ENCODE data around the gene CACNA2D3.

Gene CACNA2D3

DNA sequence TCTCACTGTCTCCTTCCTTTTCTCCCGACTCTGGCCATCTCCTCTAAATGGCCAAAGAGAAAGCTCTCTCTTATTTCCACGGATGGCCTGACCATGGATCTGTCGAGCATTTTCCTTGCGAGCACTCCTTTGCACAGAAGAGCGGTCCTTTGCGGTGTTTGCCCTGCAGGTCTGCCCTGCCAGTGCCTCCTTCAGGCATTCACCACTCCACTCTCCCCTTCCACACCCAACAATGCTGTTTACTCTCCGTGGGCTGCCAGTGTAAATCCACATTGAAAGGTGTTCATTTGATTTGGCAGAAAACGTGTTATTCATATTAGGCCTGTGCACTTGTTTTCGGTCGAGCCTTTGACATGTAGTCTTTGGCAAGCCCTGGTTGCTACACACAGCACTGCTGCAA, 49.6 kb downstream of the CACNA2D3 start:
- no peak for DNase-seq

DNA sequence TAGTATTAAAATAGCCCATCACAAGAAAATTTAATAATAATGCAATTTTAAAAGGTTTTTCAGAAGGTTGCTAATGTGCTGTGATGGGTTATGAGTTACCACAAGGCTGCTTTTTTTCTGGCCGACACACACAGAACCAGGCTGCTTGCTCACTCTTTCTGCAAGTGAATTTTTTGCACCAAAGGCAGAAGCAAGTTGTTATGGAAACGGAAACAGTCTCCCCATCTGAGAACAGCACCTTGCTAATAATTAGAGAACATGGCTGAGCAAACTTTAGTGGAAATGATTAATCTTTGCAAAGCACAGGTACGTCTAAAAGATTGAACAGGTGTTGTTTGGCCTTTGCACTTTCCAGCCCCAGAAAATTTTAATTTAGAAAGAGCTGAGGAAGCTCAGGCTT, 51.0 kb downstream of the CACNA2D3 start:
- DNase-seq = no peak

DNA sequence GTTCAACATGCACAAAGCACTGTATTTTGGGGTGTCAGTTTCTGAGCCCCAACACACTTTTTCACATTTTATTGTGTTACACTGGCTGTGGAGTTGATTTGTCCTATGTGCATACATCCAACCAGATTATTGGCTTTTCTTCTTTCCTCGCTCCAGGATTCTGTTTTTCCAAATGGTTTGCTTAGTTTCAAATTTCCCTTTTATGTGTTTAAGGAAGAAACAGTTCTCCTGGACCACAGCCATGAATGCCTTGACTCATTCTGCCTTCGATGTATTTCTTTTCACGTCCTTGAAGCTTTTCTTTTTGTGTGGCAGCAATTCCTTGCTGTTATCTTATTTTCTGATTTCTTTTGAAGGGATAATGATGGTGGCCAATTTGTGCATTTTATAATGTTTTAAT, 53.8 kb downstream of the CACNA2D3 start:
- DNase-seq = peak; percentile 81

DNA sequence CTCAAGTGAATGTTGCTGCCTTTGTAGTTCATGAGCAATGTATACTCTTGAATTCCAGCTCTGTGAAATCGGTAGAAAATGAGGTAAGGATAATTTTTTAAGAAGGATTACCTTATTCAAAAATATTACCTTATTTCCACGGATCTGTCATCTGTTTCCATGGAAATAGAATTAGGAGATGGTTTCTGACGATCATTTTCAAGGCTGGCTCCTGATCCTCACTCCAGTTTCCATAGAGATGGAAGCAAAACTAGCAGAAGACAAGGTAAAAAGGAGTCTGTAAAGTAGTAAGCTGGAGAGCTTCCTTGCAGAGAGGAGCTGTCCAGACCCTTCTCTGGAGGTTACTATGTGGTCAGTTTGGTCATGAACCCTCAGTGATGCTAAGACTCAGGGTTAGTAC, 55.5 kb downstream of the CACNA2D3 start:
- DNase-seq = no peak

DNA sequence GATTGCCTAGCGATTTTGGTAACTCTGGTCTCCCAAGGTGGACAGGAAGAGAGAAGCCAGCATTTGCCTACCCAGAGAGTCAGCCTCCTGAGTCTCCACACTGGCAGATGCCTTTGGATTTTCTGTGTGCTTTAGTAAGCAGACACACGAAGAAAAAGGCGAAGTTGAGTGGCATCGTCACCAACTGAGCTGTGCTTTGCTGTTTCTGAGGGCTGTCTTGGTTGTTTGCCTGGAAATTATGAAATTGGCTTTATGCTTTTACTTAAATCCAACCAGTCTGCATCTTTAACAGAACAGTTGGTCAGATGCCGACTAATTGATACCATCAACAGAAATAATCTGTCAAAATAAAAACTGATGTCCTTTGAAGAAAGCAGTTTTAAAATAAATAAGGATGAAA, 56.0 kb downstream of the CACNA2D3 start:
- DNase-seq = no peak

DNA sequence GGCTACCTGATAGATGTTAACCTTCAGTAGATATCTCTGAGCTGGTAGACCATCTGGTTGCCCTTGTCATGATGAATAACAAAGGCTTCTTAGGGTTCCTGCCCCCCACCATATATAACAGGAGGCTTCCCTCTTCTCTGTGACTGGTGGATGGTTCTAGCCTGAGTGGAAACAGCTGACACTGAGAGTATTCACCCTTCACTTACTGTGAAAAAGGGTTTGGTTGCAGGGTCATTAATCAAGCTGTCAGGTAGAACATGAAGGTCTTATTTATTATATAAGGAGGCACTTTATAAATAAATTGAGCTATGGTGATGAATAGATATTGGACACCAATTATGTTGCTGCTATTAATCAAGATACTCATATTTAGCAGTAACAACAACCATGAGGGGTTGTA, 58.6 kb downstream of the CACNA2D3 start:
- peak; percentile 86 for DNase-seq

DNA sequence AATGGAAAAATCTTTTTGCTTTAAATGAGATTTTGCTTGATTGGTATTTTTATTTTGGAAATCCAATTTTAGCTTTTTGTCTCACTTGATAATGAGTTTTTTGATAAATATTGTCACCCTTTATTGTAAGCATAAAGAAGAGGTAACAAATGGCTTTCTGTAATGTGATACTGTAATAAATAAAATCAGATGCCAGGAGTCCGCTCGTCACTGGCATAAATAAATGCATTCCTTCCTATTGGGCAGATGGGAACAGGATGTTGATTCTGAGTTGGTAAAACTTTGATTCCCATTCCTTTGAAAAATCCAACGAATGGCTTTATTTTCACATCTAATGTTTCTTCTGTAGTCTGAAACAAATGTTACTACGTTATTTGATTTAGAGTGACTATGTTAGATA, 59.9 kb downstream of the CACNA2D3 start:
- DNase-seq = peak; percentile 6

DNA sequence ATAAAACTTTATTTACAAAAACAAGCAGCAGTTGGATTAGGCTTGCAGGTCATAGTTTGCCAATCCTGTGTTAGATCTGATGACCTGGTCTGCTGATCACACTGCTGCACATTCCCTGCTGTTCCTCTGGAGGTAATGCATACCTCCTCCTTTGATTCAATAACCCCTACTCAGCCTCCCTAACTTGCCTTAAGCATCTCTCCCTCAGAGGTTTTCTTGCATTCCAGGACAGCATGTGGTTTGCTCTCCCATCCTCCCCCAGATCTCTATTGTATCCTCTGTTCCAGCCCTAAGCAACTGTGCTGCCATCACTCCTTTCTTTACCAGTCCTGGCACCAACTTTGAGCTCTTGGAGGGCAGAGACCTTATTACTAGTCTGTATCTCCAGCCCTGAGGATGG, 63.4 kb downstream of the CACNA2D3 start:
- no peak for DNase-seq

DNA sequence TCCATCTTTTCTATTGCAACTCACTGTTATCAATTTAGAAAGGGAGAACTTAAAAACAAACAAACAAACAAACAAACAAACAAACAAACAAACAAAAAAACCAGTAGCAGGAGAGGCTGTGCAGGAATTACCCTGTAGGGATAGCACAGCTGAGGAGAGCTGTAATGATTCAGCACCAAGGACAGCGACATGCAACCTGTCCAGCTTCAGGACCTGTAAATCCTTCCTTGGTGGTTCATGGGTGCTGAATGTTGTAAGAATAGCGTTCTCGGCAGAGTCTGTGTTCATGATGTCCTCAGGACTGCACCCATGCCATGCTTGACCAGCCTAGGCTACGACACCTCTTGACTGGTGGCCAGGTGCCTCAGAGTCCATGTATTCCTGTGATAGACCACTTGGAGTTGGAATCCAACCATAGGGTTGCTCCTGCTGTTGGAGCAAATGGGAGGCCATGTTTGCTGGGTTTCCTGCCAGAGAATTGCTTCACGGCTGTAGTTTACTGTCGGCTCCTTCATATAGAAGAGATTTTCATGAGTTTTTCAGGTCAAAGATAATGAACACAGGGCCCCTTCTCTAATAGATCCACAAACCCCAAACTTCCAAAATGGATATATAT, 65.9 kb downstream of the CACNA2D3 start:
- DNase-seq = no peak

DNA sequence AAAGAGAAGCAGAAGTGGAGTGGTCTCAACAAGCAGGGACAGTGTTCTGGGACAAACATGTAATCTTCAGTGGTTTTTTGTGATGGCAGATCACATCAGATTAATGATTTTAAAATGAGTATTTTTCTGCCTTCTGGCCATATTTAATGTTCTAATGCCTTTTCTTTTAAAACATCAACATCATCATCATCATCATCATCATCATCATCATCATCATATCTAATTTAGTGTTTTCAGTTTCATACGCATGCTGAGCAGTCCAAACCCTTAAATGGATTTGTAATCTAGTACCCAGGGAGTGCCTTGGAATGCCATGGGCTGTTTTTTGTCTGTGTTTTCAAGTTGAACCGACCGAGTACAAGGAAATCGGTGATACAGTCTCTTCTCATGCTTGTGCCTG, 68.9 kb downstream of the CACNA2D3 start:
- no peak for DNase-seq

DNA sequence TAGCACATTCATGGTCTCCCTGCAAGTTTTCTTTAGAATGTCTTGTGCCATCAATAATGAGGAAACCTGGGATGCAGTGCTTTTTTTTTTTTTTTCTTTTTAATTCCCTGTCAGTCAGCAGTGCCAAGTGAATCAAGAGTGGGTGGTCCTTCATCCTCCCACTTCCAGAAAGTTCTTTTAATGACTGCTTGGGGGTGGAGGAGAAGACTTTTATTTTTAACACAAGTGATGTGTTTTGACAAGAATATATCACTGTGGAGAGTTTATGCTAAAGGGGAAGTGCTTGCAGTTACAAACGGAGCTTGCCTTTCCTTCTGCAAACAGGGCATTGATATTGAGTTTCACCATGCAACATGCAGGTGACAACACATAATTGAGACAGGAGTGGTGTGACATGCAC, 69.7 kb downstream of the CACNA2D3 start:
- peak; percentile 49 for DNase-seq

DNA sequence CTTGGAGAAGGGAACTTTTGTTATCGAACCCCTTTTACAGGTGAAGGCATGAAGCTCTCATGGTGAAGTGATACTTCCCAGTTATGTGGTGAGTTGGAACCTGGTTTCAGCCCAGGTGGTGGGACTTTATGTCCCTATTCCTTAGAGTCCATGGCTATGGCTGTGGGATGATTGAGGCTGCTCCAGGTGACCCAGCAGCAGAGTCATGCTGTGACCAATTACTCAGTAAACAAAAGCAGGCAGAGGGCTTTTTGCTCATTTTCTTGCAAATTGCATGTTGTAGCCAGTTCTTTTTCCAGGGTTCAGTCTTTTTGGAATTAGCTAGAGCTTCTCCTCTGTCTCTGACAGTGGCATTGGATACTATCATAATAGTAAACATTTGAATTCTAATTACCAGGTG, 70.7 kb downstream of the CACNA2D3 start:
- peak; percentile 87 for DNase-seq

DNA sequence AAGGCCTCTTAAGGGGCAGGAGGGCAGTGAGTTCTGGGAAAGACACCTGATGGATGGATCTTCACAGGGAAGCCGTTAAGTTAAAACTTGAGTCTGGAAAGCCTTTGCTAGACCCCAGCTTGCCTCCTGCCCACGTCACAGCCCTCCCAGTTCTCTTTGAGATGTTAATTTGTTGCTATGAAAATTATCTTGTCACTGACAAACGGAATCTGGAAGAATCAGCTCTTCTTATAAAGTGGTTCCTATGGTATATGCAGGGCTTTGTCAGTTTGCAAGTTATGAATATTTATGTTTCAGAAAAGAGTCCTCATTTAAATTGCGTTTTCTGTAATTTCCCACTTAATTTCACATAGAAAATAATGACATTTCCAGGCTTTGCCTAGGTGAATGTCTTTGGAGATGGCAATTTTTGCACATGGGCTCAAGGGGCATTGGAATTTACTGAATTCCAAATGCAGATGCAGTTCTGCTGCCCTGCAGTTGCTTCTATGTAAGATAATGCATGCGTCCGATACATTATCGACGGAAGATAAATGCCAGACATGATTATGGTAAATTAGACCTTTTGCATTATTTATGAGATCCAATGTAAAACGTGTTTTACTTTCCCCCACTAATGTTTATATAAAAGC, 74.1 kb downstream of the CACNA2D3 start:
- DNase-seq = no peak

DNA sequence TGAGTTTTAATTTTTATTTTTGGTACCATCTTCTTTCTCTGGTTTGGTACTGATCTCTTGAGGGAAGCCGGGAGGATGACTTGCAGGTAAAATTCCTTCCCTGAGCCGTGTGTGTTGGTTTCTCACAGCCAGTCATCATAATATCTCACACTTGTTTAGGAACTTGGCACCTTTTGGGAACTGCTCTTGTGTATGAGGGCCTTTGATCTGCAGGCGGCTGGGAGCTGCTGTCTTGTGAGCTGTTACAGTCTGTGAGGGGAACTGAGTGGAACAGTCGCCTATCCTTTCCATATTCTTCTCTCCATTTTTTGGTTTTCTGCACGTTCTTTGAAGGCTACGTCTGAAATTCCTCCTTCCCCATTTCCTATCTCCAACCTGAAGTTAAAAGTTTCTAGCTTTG, 75.2 kb downstream of the CACNA2D3 start:
- DNase-seq = no peak

DNA sequence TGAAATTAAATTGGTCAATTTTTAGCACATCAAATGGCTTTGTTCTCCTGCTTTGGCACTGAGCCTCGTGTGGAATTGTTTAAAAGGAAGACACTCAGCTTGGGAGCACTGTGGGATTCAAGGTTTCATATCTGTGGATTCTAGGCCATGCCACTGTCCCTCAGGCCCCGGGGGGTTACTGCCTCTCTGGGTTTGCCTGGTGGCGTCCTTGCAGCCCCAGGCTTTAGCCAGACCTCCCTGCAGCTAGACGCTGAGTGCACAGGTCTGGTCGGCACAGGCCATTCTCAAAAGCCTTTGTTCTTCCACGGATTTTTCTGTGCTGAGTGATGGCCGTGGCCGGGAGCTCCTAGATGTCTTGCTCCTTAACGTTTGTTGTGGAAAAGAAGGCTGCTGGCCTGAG, 76.2 kb downstream of the CACNA2D3 start:
- DNase-seq = no peak

DNA sequence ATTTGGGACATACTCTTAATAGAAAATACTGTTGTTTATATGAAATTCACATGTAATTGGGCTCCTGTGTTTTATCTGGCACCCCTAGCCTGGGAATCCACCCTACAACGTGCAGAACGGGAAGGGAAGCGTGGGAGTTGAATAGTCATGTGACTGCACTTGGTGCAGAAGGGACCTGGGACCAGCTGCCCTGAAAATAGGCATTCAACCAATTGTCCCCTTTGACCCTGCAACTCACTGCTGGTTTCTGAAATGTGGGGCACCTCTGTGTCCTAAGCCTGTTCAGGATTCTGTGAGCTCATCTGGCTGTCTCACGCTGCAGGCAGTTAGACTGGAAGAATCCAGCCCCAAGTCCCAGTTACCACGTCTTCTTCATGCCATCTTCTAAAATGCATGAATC, 79.7 kb downstream of the CACNA2D3 start:
- no peak for DNase-seq

DNA sequence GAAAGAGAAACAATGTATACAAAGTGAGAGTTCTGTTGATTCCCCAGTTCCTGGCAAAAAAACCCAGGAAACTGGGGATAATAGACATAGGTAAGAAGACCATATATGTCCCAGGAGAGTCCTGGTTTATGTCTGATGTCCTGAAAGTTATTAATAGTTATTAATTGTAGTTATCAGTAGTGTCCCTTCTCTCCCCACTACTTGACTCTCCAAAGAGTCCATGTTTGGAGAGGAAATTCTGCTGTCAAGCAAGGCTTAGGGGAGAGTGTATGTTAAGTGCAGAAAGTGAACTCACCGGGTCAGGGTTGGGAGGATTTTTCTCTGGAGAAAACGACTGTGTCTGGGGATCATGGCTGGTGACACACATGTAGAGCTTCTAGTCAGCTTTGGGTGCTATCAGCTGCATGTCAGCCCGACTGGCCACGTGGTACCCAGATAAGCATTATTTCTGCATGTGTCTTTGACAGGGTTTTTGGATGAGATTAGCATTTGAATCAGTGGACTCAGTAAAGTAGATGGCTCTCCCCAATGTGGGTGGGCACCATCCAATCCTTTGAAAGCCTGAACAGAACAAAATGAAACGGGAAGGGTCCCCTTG, 80.4 kb downstream of the CACNA2D3 start:
- no peak for DNase-seq

DNA sequence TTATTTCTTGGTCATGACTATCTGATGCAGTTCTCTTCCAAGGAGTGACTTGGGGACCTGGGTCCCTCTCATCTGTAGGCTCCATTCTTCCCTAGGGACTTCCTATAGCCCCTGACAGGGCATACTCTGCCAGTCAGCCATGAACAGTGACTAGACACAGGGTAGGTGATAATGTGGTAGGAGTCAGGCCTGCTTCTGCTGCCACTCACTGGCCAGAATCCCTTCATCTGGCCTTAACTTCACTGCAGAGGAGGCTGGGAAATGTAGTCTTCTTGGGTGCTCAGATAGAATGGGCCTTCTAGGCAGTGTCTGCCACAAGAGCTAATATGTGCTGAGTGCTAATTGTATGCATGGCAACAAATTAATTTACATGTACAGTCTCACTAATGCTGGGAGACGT, 84.5 kb downstream of the CACNA2D3 start:
- DNase-seq = peak; percentile 34

DNA sequence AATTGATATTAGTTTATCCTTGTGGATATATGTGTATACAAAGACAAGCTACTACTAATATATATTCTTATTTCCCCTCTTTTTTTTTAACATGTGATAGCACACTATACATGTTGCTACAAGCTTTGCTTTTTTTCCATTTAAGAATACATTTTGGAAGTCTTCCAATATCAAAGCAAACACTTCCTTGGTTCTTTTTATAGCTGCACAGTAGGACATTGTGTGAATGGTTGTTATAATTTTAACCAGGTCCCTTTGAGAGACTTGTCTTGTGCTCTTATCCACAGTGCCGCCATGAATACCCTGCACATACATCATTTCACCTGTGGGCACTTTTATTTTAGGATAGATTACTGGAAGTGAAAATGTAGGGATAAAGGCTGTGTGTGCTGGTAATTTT, 88.7 kb downstream of the CACNA2D3 start:
- DNase-seq = peak; percentile 91

DNA sequence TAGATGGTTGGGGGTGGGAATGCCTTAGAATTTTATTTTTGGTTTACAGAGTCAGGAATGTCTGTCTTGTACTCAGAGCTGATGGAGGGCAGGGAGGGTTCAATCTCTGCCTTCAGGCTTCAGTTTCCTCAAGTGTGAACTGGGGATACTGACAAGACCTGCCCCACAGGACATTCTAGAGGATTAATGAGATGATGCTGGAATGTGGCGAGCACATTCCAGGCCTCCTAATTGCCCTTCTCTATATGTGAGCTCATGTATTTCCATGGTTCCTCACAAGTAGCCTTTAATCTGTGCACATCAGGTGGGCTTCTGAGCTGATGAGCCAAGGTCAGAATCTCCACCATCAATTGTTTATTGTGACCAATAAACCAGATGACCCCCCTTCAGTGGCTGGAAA, 90.4 kb downstream of the CACNA2D3 start:
- DNase-seq = no peak

DNA sequence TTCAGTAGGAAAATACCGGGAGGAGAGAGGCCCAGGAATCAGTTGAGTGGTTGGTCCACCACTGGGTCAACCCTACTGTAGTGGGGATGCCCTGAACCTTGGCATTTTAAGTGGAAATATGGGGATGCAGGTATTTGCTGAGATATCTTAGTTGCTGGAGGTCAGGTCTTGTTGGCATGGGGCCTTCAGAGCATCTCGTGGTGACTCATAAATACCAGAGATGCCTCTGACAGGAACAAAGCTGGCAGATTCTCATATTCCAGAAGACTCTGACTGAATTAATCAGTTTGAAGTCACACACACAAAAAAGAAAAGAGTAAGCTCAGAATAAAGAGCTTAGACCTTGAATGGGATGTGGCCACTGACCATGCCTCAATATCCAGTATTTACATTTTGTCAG, 91.6 kb downstream of the CACNA2D3 start:
- DNase-seq = no peak

DNA sequence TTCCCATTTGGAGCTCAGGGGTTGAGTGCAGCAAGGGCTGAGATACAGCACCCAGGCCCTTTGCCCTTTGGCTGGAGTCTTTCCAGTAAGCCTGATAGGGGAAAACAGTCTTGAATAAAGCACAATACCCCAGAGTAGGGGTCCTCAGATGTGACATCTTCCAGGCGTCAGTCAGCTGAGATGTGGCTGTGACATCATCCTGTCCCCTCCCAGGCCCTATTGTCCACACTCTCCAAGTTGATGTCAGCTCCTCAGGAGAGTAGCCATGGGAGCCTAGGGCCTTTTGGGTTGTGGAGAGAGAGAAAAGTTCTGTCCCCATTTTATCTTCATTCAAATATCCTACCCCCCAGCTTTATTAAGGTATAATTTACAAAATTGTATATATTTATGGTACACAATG, 92.5 kb downstream of the CACNA2D3 start:
- DNase-seq = no peak

DNA sequence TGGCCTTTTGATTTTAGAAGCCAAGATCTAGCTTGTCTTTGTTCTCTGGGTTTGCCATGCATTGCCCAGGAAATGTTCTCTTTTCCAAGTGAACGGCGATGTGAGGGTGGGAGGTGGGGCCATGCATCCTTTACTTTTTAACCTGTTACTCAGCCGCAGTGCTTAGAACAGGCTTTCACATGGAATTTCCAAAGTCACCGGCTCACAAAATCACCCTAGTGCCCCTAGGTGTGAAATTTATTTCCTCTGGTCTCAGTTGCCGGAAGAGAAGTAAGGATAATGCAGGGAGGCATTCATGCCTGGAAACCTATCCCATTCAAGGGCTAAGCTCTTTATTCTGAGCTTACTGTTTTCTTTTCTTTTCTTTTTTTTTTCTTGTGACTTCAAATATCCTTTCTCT, 93.2 kb downstream of the CACNA2D3 start:
- no peak for DNase-seq

DNA sequence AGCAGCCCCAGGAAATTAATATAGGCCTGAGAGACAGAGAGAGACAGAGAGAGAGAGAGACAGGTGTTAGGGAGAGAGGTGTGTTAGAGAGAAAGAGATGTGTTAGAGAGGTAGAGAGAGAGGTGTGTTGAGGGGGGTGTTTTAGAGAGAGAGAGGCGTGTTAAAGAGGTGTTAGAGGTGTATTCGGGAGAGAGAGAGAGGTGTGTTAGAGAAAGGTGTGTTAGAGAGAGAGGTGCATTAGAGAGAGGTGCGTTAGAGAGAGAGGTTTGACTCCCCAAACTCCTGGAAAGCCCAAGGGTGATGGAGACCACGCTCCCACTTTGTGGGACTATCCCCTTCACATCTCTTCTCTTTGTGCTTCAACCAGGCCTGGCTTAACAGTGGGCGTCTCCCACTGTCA, 95.5 kb downstream of the CACNA2D3 start:
- no peak for DNase-seq

DNA sequence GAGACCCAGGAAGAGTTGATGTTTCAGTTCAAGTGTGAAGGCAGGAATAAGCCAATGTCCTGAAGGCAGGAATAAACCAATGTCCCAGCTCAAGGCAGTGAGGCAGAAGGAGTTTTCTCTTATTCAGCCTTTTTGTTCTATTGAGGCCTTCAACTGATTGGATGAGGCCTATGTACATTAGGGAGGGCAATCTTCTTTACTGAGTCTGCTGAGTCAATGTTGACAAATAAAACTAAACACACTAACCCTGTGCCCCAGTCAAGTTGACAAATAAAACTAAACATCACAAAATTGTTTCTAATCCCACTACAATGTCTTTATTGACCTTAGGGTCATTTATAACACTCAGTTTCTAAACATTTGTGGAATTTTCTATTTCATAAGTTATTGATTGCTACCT, 100.0 kb downstream of the CACNA2D3 start:
- peak; percentile 68 for DNase-seq
